Effector memory CD8-positive, alpha-beta T cell (primary cell): ENCODE data around the gene FAM120AOS.

ENCODE experiments used
- ATAC-seq: fragments of 150-1000 bp; cut with Tn5 transposase; replicated peaks from 2 replicates; pipeline ENCODE4 v1.10.0; 2021; ENCODE audit warnings: mild to moderate bottlenecking, moderate library complexity
- DNase-seq, 3 experiments: peaks; one replicate each; pipeline ENCODE4 v3.0.0; 2021
- H3K27ac Mint-ChIP-seq, 2 donors: one replicate each; pipeline ENCODE4 v1.8.0; 2022; ENCODE audit warnings: mild to moderate bottlenecking in 2 of 2, mixed read lengths in 2 of 2, moderate library complexity in 2 of 2
- H3K27me3 Mint-ChIP-seq, 2 donors: one replicate each; pipeline ENCODE4 v1.8.0; 2022; ENCODE audit warnings: mixed read lengths in 2 of 2
- H3K36me3 Mint-ChIP-seq: one replicate; pipeline ENCODE4 v1.8.0; 2022; ENCODE audit warnings: mild to moderate bottlenecking, moderate library complexity, mixed read lengths; ENCODE audit not compliant: insufficient read depth
- H3K4me1 Mint-ChIP-seq, 2 donors: one replicate each; pipeline ENCODE4 v1.8.0; 2022; ENCODE audit warnings: low read depth in 2 of 2, mixed read lengths in 2 of 2
- H3K4me3 Mint-ChIP-seq, 2 donors: one replicate each; pipeline ENCODE4 v1.8.0; 2022; ENCODE audit warnings: mild to moderate bottlenecking in 2 of 2, mixed read lengths in 2 of 2, moderate library complexity in 2 of 2
- H3K9me3 Mint-ChIP-seq, 2 donors: one replicate each; pipeline ENCODE4 v1.8.0; 2022; ENCODE audit warnings: mixed read lengths in 2 of 2

Gene FAM120AOS

DNA sequence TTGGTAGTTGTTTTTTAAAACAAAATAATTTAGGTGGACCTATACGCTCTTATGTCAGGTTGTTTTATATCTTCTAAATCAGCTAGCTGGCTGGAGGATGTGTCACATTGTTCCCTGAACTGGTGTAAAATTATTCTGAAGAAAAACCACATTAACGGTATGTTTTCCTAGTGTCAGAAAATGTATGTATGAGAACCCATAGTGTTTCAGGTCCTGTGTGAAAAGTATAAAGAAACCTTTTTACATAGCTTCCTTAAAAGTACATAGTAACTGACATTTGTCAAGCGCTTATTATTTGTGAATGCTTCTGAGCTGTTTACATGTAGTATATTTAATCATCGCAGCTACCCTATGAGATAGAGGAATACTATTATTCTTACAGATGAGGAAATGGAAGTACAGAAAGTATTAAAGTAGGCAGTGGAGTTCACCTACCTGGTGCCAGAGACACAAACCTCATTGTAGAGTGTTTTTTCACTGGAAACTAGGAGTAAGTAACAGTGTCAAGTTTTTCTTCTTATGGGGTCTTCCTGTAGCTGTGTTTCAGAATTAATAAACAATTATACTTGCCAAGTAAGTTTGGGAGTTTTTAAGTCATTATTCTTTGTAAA is 10.4 kb upstream of the FAM120AOS start:
- Mint-ChIP-seq H3K27me3 (no peaks in the 10 kb centered on the region), H3K9me3 (no peaks in the 10 kb centered on the region), H3K4me3 (peak overlapping the region; percentile 52 to 68), H3K36me3 (peaks cover 4% of the 10 kb centered on the region), H3K4me1 (peaks cover 61 to 80% of the 10 kb centered on the region in 2 donors), H3K27ac (peak overlapping the region; percentile 86 to 95)
- DNase-seq = no peak
- ATAC-seq = no peak

DNA sequence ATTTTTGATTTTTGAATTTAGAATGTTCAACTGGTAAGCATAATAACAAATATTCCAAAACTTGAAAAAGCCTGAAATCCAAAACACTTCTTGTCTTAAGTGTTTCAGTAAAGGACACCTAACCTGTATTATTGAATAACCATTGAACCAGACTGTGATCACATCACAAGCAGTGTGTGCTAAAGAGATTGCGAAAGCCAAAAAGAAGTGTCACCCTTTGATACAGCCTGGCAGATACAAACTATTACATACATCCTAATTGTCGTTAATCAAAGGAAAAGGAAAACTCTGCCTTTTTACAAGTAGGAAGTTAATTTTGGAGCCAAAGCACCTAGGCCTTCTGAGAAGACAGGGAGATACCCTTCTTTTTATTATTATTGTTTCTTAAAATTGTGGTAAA is 8.4 kb upstream of the FAM120AOS start:
- no peak overlapping the region for H3K4me3 Mint-ChIP-seq
- peaks cover 4% of the 10 kb centered on the region for H3K36me3 Mint-ChIP-seq
- ATAC-seq (no peak), DNase-seq (no peak)
- H3K27me3 Mint-ChIP-seq = no peaks in the 10 kb centered on the region
- H3K27ac Mint-ChIP-seq = no peak overlapping the region
- H3K4me1 Mint-ChIP-seq = peaks cover 60 to 78% of the 10 kb centered on the region in 2 donors
- H3K9me3 Mint-ChIP-seq = no peaks in the 10 kb centered on the region

DNA sequence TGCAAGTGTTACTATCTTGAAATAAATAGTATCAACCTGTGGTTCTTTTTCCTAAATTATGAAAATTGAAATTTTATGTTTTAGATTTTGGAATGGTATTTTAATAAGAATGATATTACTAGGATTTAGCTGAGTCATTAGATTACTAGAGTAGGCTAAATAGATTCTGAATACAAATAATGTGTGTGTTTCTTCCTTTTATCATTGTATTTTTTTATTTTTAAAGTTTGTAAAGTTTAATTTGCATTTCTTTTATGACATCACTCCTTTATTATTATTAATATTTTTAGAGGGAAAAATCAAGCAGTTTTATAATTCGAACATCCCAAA is 8.0 kb upstream of the FAM120AOS start:
- Mint-ChIP-seq H3K27me3 (no peaks in the 10 kb centered on the region), H3K36me3 (peaks cover 4% of the 10 kb centered on the region), H3K4me1 (peaks cover 60 to 78% of the 10 kb centered on the region in 2 donors), H3K4me3 (no peak overlapping the region), H3K9me3 (no peaks in the 10 kb centered on the region), H3K27ac (peak overlapping the region in 1 of 2 donors; percentile 62)
- no peak for ATAC-seq
- no peak for DNase-seq

DNA sequence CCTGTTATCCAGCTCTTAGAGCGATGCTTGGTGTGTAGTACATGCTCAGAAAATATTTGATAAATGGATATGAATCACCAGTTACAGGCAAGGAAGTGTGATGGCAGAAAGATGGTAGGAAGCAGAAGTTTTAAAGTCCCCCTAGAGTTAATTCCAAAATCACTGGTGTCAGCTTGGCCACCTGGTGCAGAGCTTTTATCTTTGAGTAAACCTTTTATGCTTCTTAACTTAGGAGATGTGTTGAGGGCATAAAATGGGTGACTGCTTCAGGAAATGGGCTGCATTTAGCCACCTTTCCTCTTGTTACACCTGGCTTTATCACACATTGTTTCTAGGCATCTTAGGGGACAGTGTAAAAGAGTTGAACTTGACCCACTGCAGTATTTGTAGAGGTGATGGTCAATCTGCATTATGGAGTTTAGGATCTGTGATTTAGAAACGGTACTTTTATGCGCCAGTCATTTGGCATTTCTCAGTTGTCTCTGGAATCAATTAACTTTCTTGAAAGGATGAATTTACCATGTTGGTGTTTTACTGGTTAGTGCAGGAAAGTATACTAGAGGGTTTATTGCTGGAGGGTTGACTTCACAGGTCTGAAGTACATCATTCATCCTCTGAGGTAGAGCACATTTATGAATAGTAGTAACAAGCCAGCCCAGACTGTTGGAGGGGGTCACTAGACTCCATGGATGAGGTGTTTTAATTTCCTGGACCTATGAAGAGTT is 7.5 kb upstream of the FAM120AOS start:
- no peaks in the 10 kb centered on the region for H3K27me3 Mint-ChIP-seq
- DNase-seq (no peak), ATAC-seq (no peak)
- peaks cover 4% of the 10 kb centered on the region for H3K36me3 Mint-ChIP-seq
- H3K27ac Mint-ChIP-seq = peak overlapping the region; percentile 49 to 62
- H3K4me3 Mint-ChIP-seq = peak overlapping the region in 1 of 2 donors; percentile 11
- no peaks in the 10 kb centered on the region for H3K9me3 Mint-ChIP-seq
- peaks cover 59 to 77% of the 10 kb centered on the region in 2 donors for H3K4me1 Mint-ChIP-seq

DNA sequence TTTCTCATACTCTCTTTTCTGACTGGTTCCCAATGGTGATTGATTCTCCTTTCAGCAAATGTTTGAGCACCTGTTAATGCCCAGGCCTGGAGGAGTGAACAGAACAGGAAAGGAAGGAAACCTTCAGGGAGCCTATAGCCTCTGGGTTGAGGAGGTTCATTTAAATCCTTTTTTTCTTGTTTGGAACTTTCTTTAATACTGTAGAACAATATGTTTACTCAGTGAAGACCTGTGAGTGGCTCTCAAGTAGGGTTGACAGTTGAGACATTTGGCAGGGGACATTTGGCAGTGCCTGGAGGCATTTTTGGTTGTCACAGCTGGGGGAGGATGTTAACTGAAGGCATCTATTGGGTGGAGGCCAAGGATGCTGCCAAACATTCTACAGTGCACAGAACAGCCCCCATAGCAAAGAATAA is 6.1 kb upstream of the FAM120AOS start:
- DNase-seq (no peak), ATAC-seq (no peak)
- peak overlapping the region; percentile 54 to 74 for H3K27ac Mint-ChIP-seq
- no peaks in the 10 kb centered on the region for H3K27me3 Mint-ChIP-seq
- peaks cover 4% of the 10 kb centered on the region for H3K36me3 Mint-ChIP-seq
- peak overlapping the region in 1 of 2 donors; percentile 23 for H3K4me3 Mint-ChIP-seq
- no peaks in the 10 kb centered on the region for H3K9me3 Mint-ChIP-seq
- peaks cover 51 to 71% of the 10 kb centered on the region in 2 donors for H3K4me1 Mint-ChIP-seq

DNA sequence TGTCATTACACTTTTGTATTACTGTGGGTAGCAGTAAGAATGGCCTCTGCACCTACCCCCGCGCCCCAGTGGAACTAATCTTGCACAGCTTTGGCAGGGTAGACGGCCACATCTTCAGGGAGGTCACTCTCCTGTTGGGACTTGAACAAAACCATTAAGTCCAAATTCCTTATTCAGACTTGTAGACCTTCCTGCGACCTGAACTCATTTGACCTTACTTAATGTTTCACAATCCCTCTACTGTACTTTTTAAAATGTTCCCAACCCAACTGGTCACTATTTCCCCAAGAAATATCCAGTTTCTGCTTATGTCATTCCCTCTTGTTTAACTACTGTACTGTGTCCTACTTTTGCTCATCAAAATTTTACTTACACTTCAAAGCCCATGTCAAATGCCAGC is 5.3 kb upstream of the FAM120AOS start:
- Mint-ChIP-seq H3K4me1 (peaks cover 53 to 71% of the 10 kb centered on the region in 2 donors), H3K9me3 (no peaks in the 10 kb centered on the region), H3K4me3 (peak overlapping the region in 1 of 2 donors; percentile 23), H3K27me3 (no peaks in the 10 kb centered on the region), H3K27ac (peak overlapping the region; percentile 19 to 74), H3K36me3 (peaks cover 6% of the 10 kb centered on the region)
- ATAC-seq = no peak
- no peak for DNase-seq

DNA sequence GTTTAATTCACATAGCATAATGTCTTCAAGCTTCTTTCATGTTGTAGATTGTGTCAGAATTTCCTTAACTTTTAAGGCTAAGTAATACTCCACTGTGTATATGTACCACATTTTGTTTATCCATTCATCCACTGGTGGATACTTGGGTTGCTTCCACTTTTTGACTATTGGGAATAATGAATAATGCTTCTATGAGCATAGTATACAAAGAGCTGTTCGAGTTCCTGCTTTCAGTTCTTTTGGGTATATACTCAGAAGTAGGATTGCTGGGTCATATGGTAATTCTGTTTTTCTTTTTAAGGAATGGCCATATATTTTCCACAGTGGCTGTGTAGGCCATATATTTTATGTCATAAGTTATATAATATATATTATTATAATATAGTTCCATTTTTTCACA is 3.6 kb upstream of the FAM120AOS start:
- no peaks in the 10 kb centered on the region for H3K27me3 Mint-ChIP-seq
- H3K4me3 Mint-ChIP-seq = peak overlapping the region; percentile 28 to 34
- peaks cover 55 to 70% of the 10 kb centered on the region in 2 donors for H3K4me1 Mint-ChIP-seq
- no peaks in the 10 kb centered on the region for H3K9me3 Mint-ChIP-seq
- H3K27ac Mint-ChIP-seq = peak overlapping the region in 1 of 2 donors; percentile 19
- H3K36me3 Mint-ChIP-seq = peaks cover 22% of the 10 kb centered on the region
- no peak for DNase-seq
- ATAC-seq = no peak

DNA sequence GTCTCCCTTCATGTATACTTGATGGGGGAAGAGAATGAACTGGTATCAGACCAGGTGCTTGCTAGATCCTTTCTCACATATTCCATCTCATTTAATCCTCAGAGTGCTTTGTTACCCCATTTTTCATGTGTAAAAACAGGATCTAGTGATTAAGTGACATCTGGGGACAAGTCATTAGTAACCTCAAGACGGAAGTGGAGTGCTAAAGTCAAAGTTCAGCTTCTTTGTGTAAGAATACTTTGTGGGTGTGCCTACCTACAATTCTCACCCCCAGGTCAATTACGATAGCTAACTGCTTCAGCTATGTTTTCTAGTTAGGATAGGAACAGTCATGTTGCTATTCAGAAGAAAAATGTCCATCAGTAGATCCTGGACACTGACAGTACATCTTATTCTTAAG is 3.1 kb upstream of the FAM120AOS start:
- DNase-seq (no peak), ATAC-seq (no peak)
- Mint-ChIP-seq H3K4me3 (peak overlapping the region; percentile 28 to 34), H3K4me1 (peaks cover 55 to 70% of the 10 kb centered on the region in 2 donors), H3K9me3 (no peaks in the 10 kb centered on the region), H3K36me3 (peaks cover 22% of the 10 kb centered on the region), H3K27ac (peak overlapping the region; percentile 19 to 51), H3K27me3 (no peaks in the 10 kb centered on the region)

DNA sequence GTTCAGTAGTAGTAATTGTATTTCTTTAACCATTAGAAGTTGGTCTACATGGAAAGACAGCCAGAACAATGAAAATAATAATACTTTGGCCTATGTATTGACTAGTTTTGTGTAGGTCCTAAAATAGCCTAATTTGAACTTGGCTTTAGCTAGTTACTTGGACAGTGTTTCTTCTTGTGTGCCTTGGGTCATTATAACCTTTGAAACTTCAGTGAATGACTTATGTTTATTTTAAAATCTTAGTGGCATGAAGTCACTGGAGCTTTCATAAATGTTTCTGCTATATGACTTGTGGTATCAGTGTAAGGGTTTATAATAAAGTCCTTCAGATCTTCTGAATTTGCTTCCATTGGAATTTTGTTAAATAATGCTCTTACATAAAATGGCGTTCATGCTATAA is 2.6 kb upstream of the FAM120AOS start:
- Mint-ChIP-seq H3K4me1 (peaks cover 53 to 68% of the 10 kb centered on the region in 2 donors), H3K27ac (peak overlapping the region; percentile 19 to 51), H3K4me3 (peak overlapping the region in 1 of 2 donors; percentile 34), H3K9me3 (no peaks in the 10 kb centered on the region), H3K27me3 (no peaks in the 10 kb centered on the region), H3K36me3 (peaks cover 24% of the 10 kb centered on the region)
- DNase-seq = no peak
- no peak for ATAC-seq

DNA sequence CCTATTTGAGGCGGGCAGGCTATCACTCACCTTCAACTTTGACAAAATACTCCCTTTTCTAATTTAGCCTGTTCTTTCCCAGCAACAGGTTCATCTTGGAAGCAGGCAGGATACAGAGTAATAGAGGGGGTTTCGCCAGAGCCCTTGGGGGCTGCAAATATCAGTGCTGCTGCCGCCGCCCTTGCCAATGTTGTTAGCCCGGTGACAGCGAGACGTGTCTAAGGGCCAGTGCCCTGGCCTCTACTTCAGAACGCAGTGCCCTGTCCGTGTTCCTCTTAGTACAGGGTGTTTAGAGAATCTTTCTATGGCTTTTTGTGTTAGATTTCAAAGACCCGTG is 703 bp downstream of the FAM120AOS start:
- no peak for DNase-seq
- H3K36me3 Mint-ChIP-seq = peaks cover 41% of the 10 kb centered on the region
- H3K27me3 Mint-ChIP-seq = no peaks in the 10 kb centered on the region

DNA sequence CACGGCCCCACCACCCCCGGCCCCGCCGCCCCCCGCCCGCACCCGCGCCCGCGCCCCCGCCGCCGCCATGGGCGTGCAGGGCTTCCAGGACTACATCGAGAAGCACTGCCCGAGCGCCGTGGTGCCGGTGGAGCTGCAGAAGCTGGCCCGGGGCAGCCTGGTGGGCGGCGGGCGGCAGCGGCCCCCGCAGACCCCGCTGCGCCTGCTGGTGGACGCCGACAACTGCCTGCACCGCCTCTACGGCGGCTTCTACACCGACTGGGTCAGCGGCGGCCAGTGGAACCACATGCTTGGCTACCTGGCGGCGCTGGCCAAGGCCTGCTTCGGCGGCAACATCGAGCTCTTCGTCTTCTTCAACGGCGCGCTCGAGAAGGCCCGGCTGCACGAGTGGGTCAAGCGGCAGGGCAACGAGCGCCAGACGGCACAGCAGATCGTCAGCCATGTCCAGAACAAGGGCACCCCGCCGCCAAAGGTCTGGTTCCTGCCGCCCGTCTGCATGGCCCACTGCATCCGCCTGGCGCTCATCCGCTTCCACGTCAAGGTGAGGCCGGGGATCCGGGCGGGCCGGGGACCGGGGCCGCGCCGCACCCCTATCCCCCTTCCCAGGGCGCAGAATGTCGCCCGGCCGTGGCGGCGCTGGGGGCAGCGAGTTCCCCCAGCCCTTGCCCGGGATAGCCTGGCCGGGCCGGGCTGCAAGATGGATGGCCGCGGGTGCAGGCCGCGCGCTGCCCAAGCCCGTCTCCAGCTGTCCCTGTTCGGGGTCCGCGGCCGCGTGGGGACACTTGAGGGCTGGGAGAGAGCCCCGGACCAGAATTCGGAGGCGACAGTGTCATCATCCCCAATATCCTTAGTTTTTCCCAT is 1.3 kb downstream of the FAM120AOS start:
- Mint-ChIP-seq H3K27ac (peak overlapping the region; percentile 91 to 95), H3K9me3 (no peaks in the 10 kb centered on the region), H3K27me3 (no peaks in the 10 kb centered on the region), H3K36me3 (peaks cover 47% of the 10 kb centered on the region), H3K4me3 (peak overlapping the region; percentile 89 to 90), H3K4me1 (peaks cover 35 to 56% of the 10 kb centered on the region in 2 donors)
- ATAC-seq (peak; percentile 6), DNase-seq (peak; percentile 14 to 28 (median 21))

More for the DNA sequence above, 703 bp downstream of the FAM120AOS start:
- Mint-ChIP-seq H3K27ac (peak overlapping the region; percentile 91 to 95), H3K9me3 (no peaks in the 10 kb centered on the region), H3K4me1 (peaks cover 38 to 57% of the 10 kb centered on the region in 2 donors), H3K4me3 (peak overlapping the region; percentile 89 to 90)
- no peak for ATAC-seq

DNA sequence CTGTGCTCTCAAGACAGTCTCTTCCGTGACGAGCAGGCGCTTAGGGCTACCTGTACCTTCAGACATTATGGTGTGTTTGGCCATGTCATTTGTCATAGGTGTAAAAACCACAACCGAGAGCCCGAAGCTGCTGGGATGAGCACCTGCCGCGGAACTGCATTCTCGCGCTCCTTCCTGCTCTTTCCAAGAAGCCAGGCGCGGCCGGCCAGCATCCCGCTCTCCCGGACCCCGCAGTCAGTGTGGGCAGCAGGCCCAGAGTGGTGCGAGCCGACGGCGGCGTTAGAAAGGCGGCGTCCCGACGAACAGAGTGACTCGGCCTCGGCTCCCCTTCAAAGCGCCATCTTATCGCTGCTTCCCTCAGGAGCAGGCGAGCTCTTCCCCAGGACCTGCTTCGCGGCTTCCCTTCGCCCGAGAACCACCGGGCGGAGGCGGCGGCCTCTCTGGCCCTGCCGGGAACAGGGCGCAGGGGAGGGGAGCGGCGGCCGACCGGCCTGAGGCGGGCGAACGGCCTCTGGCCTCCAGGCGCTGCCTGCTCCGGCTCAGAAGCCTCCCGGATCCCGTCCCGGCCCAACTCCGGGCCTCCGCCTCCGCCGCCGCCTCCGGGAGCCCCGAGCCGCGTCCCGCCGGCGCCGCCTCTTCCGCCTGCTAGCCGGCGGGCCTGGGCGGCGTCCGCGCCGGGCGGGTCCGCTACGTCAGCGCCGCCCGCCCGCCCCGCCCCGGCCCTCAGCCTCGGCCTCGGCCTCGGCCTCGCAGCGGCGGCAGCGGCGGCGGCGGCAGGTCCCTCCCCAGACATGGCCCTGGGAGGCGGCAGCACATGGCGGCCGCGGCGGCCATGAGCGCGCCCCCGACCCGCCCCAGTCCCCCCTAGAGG is 2.2 kb downstream of the FAM120AOS start, which contains the start of gene FAM120A:
TSS of gene FAM120A (plus strand) at position 741 of the 871 bp plus-strand sequence. CDS start 231 bp downstream, outside the sequence.
- Mint-ChIP-seq H3K27me3 (no peaks in the 10 kb centered on the region), H3K9me3 (no peaks in the 10 kb centered on the region), H3K4me3 (peak within 1 kb of the TSS; percentile 89 to 90), H3K4me1 (peaks cover 26 to 47% of the 10 kb centered on the region in 2 donors), H3K27ac (peak within 1 kb of the TSS; percentile 95 to 97), H3K36me3 (peaks cover 56% of the 10 kb centered on the region)
- ATAC-seq (peak; percentile 74), DNase-seq (peak; percentile 52 to 63 (median 54))
